ENCODE results near the gene SLC39A2. TPM values are rescaled to one million over a fixed set of nuclear protein-coding genes. Genes with fewer than 3 reads are reported as not detected.
A peak's percentile ranks its signal among the peaks of the same experiment; 100 is the strongest.
"Not testable (repeated sequence)": the region's sequence is repeated elsewhere in the genome, so short reads cannot be mapped to it uniquely, and the experiment has no call there.

The SLC39A2 gene
- total RNA-seq, 1 experiment from 2014 or later = 0.17 TPM

DNA sequence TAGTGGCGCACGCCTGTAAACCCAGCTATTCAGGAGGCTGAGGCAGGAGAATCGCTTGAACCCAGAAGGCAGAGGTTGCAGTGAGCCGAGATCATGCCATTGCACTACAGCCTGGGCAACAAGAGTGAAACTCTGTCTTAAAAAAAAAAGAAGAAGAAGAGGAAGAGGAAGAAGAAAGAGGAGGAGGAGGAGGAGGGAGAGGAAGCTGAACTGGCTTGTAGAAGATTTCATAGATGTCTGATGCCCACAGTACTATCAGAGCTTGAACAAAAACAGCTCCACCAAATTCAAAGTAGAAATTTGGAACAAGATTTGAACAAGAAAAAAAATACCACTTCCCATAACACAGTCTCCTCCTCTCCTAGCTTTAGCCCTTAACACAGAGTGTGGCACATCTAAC is 13.4 kb upstream of the SLC39A2 start:
- not testable (repeated sequence) for DNase-seq; H3K36me3 ChIP-seq (replicated peaks; ENCODE audit: control insufficient read depth, insufficient read depth, low read length); H3K4me3 ChIP-seq (ENCODE audit: insufficient read depth, low read depth, low read length); H3K27me3 ChIP-seq (ENCODE audit: control insufficient read depth, insufficient read depth, low read length)

GRCh38 chr14:20986811-20987210 is 12.3 kb upstream of the SLC39A2 start:
- no peak for DNase-seq
- Histone ChIP-seq H3K4me3 (ENCODE audit: insufficient read depth, low read depth, low read length) (no peak overlapping the region), H3K36me3 (replicated peaks; ENCODE audit: control insufficient read depth, insufficient read depth, low read length) (no peaks in the 10 kb centered on the region), H3K27me3 (ENCODE audit: control insufficient read depth, insufficient read depth, low read length) (no peaks in the 10 kb centered on the region; the same call in 1 of the 2 replicates)

- no peak for DNase-seq
- Histone ChIP-seq H3K36me3 (replicated peaks; ENCODE audit: control insufficient read depth, insufficient read depth, low read length) (peaks cover 8% of the 10 kb centered on the region), H3K27me3 (ENCODE audit: control insufficient read depth, insufficient read depth, low read length) (no peaks in the 10 kb centered on the region), H3K4me3 (ENCODE audit: insufficient read depth, low read depth, low read length) (peak overlapping the region; percentile 19)
Observed at GRCh38 chr14:20988717-20989470, 10.2 kb upstream of the SLC39A2 start.

DNA sequence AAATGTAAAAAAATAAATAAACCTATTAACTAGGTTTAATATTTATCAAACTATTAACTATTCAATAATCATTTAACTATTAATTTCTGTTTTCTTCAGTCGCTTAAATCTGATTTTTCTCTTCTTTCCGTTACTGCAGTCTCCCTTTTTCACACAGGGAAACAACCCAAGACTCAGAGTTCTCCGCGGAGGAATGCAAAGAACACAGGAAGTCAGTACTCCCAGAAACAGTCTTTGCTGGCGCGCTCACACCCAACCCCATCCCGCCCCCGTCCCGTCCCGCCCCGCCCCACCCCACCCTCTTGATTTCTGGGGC is 9.7 kb upstream of the SLC39A2 start:
- Histone ChIP-seq H3K27me3 (ENCODE audit: control insufficient read depth, insufficient read depth, low read length) (no peaks in the 10 kb centered on the region), H3K36me3 (replicated peaks; ENCODE audit: control insufficient read depth, insufficient read depth, low read length) (peaks cover 8% of the 10 kb centered on the region)

GRCh38 chr14:20989787-20990600 is 9.1 kb upstream of the SLC39A2 start, which contains the start of gene METTL17:
METTL17 (plus strand) TSS chr14:20989980; CDS start chr14:20990003, 23 bp downstream.
- peak; percentile 91 for DNase-seq
- Histone ChIP-seq H3K36me3 (replicated peaks; ENCODE audit: control insufficient read depth, insufficient read depth, low read length) (peaks cover 13% of the 10 kb centered on the region), H3K4me3 (ENCODE audit: insufficient read depth, low read depth, low read length) (peak within 1 kb of the TSS; percentile 92), H3K27me3 (ENCODE audit: control insufficient read depth, insufficient read depth, low read length) (no peaks in the 10 kb centered on the region)

More for the DNA sequence above, 9.7 kb upstream of the SLC39A2 start:
- DNase-seq = no peak
- peak overlapping the region; percentile 92 for H3K4me3 ChIP-seq (ENCODE audit: insufficient read depth, low read depth, low read length)

GRCh38 chr14:20996521-20996920 is 2.6 kb upstream of the SLC39A2 start:
- no peak for DNase-seq
- H3K4me3 ChIP-seq (ENCODE audit: insufficient read depth, low read depth, low read length) = no peak overlapping the region
- peaks cover 28% of the 10 kb centered on the region for H3K36me3 ChIP-seq (replicated peaks; ENCODE audit: control insufficient read depth, insufficient read depth, low read length)
- no peaks in the 10 kb centered on the region for H3K27me3 ChIP-seq (ENCODE audit: control insufficient read depth, insufficient read depth, low read length)

- Histone ChIP-seq H3K36me3 (replicated peaks; ENCODE audit: control insufficient read depth, insufficient read depth, low read length) (peaks cover 26% of the 10 kb centered on the region), H3K27me3 (ENCODE audit: control insufficient read depth, insufficient read depth, low read length) (no peaks in the 10 kb centered on the region), H3K4me3 (ENCODE audit: insufficient read depth, low read depth, low read length) (no peak overlapping the region)
- no peak for DNase-seq
Observed at GRCh38 chr14:20997115-20997514, 2.0 kb upstream of the SLC39A2 start.

GRCh38 chr14:20997564-20997963 is 1.5 kb upstream of the SLC39A2 start:
- H3K36me3 ChIP-seq (replicated peaks; ENCODE audit: control insufficient read depth, insufficient read depth, low read length) = peaks cover 23% of the 10 kb centered on the region
- no peaks in the 10 kb centered on the region for H3K27me3 ChIP-seq (ENCODE audit: control insufficient read depth, insufficient read depth, low read length)
- no peak for DNase-seq
- no peak overlapping the region for H3K4me3 ChIP-seq (ENCODE audit: insufficient read depth, low read depth, low read length)

DNA sequence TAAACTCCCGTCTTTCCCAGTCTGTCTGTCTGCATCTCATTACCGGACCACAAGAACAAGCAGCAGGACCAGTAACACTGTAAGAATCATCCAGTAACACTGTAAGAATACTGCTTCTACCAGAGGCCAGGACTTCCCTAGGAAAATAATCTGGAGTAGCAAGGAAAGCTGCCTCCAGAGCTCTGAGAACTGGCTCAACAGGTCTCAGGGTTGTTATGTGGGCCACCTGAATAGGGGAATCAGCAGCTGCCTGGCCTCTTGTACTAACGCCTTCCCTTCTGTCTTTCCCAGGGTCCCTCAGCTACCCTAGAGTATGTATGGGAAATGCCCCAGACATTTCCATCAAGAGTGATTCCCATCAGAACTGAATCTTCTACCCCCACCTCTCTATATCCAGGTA is 954 bp upstream of the SLC39A2 start:
- DNase-seq = no peak
- H3K36me3 ChIP-seq (replicated peaks; ENCODE audit: control insufficient read depth, insufficient read depth, low read length) = peaks cover 21% of the 10 kb centered on the region
- no peak overlapping the region for H3K4me3 ChIP-seq (ENCODE audit: insufficient read depth, low read depth, low read length)
- no peaks in the 10 kb centered on the region for H3K27me3 ChIP-seq (ENCODE audit: control insufficient read depth, insufficient read depth, low read length)

DNA sequence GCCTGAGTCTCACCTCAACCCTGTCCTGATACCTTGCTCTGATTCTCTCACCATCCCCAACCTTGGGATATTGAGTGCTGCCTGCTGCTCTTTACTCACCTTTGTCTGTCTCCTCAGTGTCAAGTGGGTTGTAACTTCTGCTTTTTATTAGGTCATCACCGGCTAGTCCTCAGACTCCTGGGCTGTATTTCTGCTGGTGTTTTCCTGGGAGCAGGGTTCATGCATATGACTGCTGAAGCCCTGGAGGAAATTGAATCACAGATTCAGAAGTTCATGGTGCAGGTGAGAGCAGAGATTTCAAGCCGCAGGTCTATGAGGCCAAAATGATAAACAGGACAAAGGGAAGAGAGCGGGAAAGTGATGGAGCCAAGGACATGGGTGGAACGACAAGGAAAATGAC is 498 bp downstream of the SLC39A2 start:
- H3K27me3 ChIP-seq (ENCODE audit: control insufficient read depth, insufficient read depth, low read length) = no peaks in the 10 kb centered on the region
- DNase-seq = no peak
- H3K4me3 ChIP-seq (ENCODE audit: insufficient read depth, low read depth, low read length) = no peak overlapping the region
- H3K36me3 ChIP-seq (replicated peaks; ENCODE audit: control insufficient read depth, insufficient read depth, low read length) = peaks cover 19% of the 10 kb centered on the region

- Histone ChIP-seq H3K4me3 (ENCODE audit: insufficient read depth, low read depth, low read length) (no peak overlapping the region), H3K27me3 (ENCODE audit: control insufficient read depth, insufficient read depth, low read length) (no peaks in the 10 kb centered on the region), H3K36me3 (replicated peaks; ENCODE audit: control insufficient read depth, insufficient read depth, low read length) (peaks cover 4% of the 10 kb centered on the region)
- DNase-seq = no peak
Observed at GRCh38 chr14:21001218-21001617, 2.1 kb downstream of the SLC39A2 start.

GRCh38 chr14:21003788-21004346 is 4.8 kb downstream of the SLC39A2 start:
- H3K4me3 ChIP-seq (ENCODE audit: insufficient read depth, low read depth, low read length) = no peak overlapping the region
- H3K27me3 ChIP-seq (ENCODE audit: control insufficient read depth, insufficient read depth, low read length) = no peaks in the 10 kb centered on the region
- no peaks in the 10 kb centered on the region for H3K36me3 ChIP-seq (replicated peaks; ENCODE audit: control insufficient read depth, insufficient read depth, low read length)
- no peak for DNase-seq

GRCh38 chr14:21009721-21010120 is 10.6 kb downstream of the SLC39A2 start:
- not testable (repeated sequence) for H3K4me3 ChIP-seq (ENCODE audit: insufficient read depth, low read depth, low read length); H3K36me3 ChIP-seq (replicated peaks; ENCODE audit: control insufficient read depth, insufficient read depth, low read length); H3K27me3 ChIP-seq (ENCODE audit: control insufficient read depth, insufficient read depth, low read length); DNase-seq

- H3K36me3 ChIP-seq (replicated peaks; ENCODE audit: control insufficient read depth, insufficient read depth, low read length) = no peaks in the 10 kb centered on the region
- peaks cover 3% of the 10 kb centered on the region; the same call in 1 of the 2 replicates for H3K27me3 ChIP-seq (ENCODE audit: control insufficient read depth, insufficient read depth, low read length)
- DNase-seq = no peak
- H3K4me3 ChIP-seq (ENCODE audit: insufficient read depth, low read depth, low read length) = no peak overlapping the region
Observed at GRCh38 chr14:21011136-21011535, 12.0 kb downstream of the SLC39A2 start.

DNA sequence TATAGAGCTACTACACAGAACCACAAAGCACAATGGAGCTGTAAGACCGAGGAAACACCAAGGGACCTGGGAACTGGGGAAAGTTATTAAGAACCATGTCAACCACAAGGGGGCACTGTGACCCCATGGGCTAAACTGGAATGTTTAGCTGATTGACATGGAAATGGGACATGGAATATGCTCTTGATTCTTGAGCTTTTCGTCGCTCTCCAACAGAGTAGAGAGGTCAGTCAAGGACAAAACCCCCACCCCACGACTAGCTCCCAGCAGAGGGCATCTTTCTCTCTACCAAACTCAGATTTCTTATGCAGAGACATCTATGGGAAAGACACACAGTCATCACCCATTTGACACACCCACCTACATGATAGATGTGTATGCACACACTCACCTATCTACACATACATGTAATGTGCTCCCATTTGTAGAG is 15.7 kb downstream of the SLC39A2 start:
- peaks cover 3% of the 10 kb centered on the region; the same call in 1 of the 2 replicates for H3K27me3 ChIP-seq (ENCODE audit: control insufficient read depth, insufficient read depth, low read length)
- H3K4me3 ChIP-seq (ENCODE audit: insufficient read depth, low read depth, low read length) = no peak overlapping the region
- peak; percentile 82 for DNase-seq
- H3K36me3 ChIP-seq (replicated peaks; ENCODE audit: control insufficient read depth, insufficient read depth, low read length) = peaks cover 1% of the 10 kb centered on the region; the same call in 1 of the 2 replicates
